GM23338 (cell line): ENCODE data around the gene CLASP2. TPM values are rescaled to one million over a fixed set of nuclear protein-coding genes. Genes with fewer than 3 reads are reported as not detected.

Experiments
- ATAC-seq: fragments of 200-7000 bp; cut with Tn5 transposase; 3 replicates; pipeline ENCODE4 v1.9.1; 2020
- DNase-seq: peaks from one replicate; pipeline ENCODE4 v3.0.0-alpha.2; 2015; ENCODE audit warnings: low spot score
- H2AFZ ChIP-seq: fragments of 200-600 bp; sonication (generic); 2 replicates; pipeline ENCODE4 v1.8.0; 2016; ENCODE audit warnings: antibody characterized with exemption, mild to moderate bottlenecking, moderate library complexity
- H3F3A ChIP-seq: fragments of 200-600 bp; sonication (generic); replicated peaks from 2 replicates; pipeline ENCODE4 v1.8.0; 2017; ENCODE audit warnings: antibody characterized with exemption, mixed run types, low read depth
- H3K27ac ChIP-seq: fragments of 200-600 bp; sonication (generic); 2 replicates; pipeline ENCODE4 v1.6.1; 2016; ENCODE audit warnings: low read depth
- H3K27me3 ChIP-seq: fragments of 200-600 bp; sonication (generic); 2 replicates; pipeline ENCODE4 v1.8.0; 2016; ENCODE audit warnings: mild to moderate bottlenecking, mixed run types, moderate library complexity; ENCODE audit not compliant: insufficient read depth
- H3K36me3 ChIP-seq: fragments of 200-600 bp; sonication (generic); 2 replicates; pipeline ENCODE4 v1.8.0; 2016; ENCODE audit warnings: mild to moderate bottlenecking; ENCODE audit not compliant: insufficient read depth
- H3K4me1 ChIP-seq: fragments of 200-600 bp; sonication (generic); 2 replicates; pipeline ENCODE4 v1.8.0; 2016; ENCODE audit warnings: mild to moderate bottlenecking, moderate library complexity; ENCODE audit not compliant: insufficient read depth
- H3K4me2 ChIP-seq: fragments of 200-600 bp; sonication (generic); 2 replicates; pipeline ENCODE4 v1.7.1; 2017; ENCODE audit warnings: mixed run types
- H3K4me3 ChIP-seq: fragments of 200-600 bp; sonication (generic); 2 replicates; pipeline ENCODE4 v1.6.1; 2016; ENCODE audit warnings: mixed run types
- H3K79me2 ChIP-seq: fragments of 200-600 bp; sonication (generic); replicated peaks from 2 replicates; pipeline ENCODE4 v1.8.0; 2017; ENCODE audit warnings: mild to moderate bottlenecking; ENCODE audit not compliant: insufficient read depth
- H3K9me2 ChIP-seq: fragments of 200-600 bp; sonication (generic); 2 replicates; pipeline ENCODE4 v1.8.0; 2017; ENCODE audit not compliant: insufficient read depth
- H4K20me1 ChIP-seq: fragments of 200-600 bp; sonication (generic); replicated peaks from 2 replicates; pipeline ENCODE4 v1.8.0; 2017; ENCODE audit warnings: mild to moderate bottlenecking; ENCODE audit not compliant: insufficient read depth
- H3K27ac Mint-ChIP-seq: 2 replicates; pipeline ENCODE4 v1.8.0; 2020; ENCODE audit warnings: inconsistent platforms, mild to moderate bottlenecking, moderate library complexity, mixed read lengths
- H3K27me3 Mint-ChIP-seq: 3 replicates; pipeline ENCODE4 v1.8.0; 2022; ENCODE audit warnings: low read depth, mild to moderate bottlenecking, moderate library complexity, mixed read lengths, inconsistent platforms; ENCODE audit not compliant: insufficient read depth, poor library complexity
- H3K36me3 Mint-ChIP-seq: 3 replicates; pipeline ENCODE4 v1.8.0; 2021; ENCODE audit warnings: low read depth, mild to moderate bottlenecking, inconsistent platforms, moderate library complexity, mixed read lengths
- H3K4me1 Mint-ChIP-seq: 3 replicates; pipeline ENCODE4 v1.8.0; 2020; ENCODE audit warnings: mild to moderate bottlenecking, inconsistent platforms, mixed read lengths
- H3K4me3 Mint-ChIP-seq: 3 replicates; pipeline ENCODE4 v1.8.0; 2021; ENCODE audit warnings: moderate library complexity, mild to moderate bottlenecking, inconsistent platforms, mixed read lengths
- H3K9me3 Mint-ChIP-seq: 3 replicates; pipeline ENCODE4 v1.8.0; 2020; ENCODE audit warnings: moderate library complexity, mild to moderate bottlenecking, inconsistent platforms, mixed read lengths
- EZH2 ChIP-seq: fragments of 200-600 bp; sonication (generic); IDR thresholded peaks from one replicate; pipeline ENCODE4 v1.8.0; 2017; ENCODE audit warnings: antibody characterized with exemption, mild to moderate bottlenecking, low read depth; ENCODE audit not compliant: unreplicated experiment
- JUNB ChIP-seq: IDR thresholded peaks from one replicate; pipeline ENCODE4 v1.6.1; 2016; ENCODE audit warnings: antibody characterized with exemption; ENCODE audit not compliant: unreplicated experiment
- NANOG ChIP-seq: IDR thresholded peaks from 2 replicates; pipeline ENCODE4 v1.6.1; 2016; ENCODE audit warnings: antibody characterized with exemption, borderline replicate concordance
- POLR2AphosphoS5 ChIP-seq: IDR thresholded peaks from 2 replicates; pipeline ENCODE4 v1.6.1; 2016; ENCODE audit warnings: antibody characterized with exemption, low read depth
- REST ChIP-seq: IDR thresholded peaks from one replicate; pipeline ENCODE4 v1.6.1; 2018; ENCODE audit warnings: antibody characterized with exemption; ENCODE audit not compliant: unreplicated experiment
- STAT1 ChIP-seq: IDR thresholded peaks from one replicate; pipeline ENCODE4 v1.6.1; 2016; ENCODE audit warnings: antibody characterized with exemption; ENCODE audit not compliant: unreplicated experiment
- polyA plus RNA-seq: library from polyadenylated mRNA; unstranded; fragments of >200 nt; fragmentation: Nextera tagmentation; extraction: Ambion mirVana; gene quantifications from 2 replicates; pipeline ENCODE4 v1.2.1, GENCODE V29; 2016
- total RNA-seq: library from RNA; depleted of rRNA; stranded (reverse); fragments of >200 nt; shearing (Covaris generic); gene quantifications from 2 replicates; pipeline ENCODE4 v1.2.3, GENCODE V29; 2014
- TF ChIP-seq, protein P1 (sequence below): fragments of 250-450 bp; sonication (Bioruptor Pico); IDR thresholded peaks from 2 replicates; pipeline ENCODE4 v1.5.0; 2020; ENCODE audit warnings: mild to moderate bottlenecking, moderate library complexity
- TF ChIP-seq, protein P2 (sequence below), 2 experiments: fragments of 200-600 bp in 1 of 2; sonication (generic) in 1 of 2; conservative IDR thresholded peaks; 2 replicates each; pipeline versions ENCODE4 v1.5.1 to v1.6.1; 2016 to 2017; ENCODE audit warnings: antibody characterized with exemption in 2 of 2, low read depth in 2 of 2, mild to moderate bottlenecking in 2 of 2, moderate library complexity in 1 of 2

CLASP2 gene
- total and polyA plus RNA-seq, 2 experiments from 2014 or later, result 12.8 to 74.6 TPM

- TF ChIP-seq, protein P1, sequence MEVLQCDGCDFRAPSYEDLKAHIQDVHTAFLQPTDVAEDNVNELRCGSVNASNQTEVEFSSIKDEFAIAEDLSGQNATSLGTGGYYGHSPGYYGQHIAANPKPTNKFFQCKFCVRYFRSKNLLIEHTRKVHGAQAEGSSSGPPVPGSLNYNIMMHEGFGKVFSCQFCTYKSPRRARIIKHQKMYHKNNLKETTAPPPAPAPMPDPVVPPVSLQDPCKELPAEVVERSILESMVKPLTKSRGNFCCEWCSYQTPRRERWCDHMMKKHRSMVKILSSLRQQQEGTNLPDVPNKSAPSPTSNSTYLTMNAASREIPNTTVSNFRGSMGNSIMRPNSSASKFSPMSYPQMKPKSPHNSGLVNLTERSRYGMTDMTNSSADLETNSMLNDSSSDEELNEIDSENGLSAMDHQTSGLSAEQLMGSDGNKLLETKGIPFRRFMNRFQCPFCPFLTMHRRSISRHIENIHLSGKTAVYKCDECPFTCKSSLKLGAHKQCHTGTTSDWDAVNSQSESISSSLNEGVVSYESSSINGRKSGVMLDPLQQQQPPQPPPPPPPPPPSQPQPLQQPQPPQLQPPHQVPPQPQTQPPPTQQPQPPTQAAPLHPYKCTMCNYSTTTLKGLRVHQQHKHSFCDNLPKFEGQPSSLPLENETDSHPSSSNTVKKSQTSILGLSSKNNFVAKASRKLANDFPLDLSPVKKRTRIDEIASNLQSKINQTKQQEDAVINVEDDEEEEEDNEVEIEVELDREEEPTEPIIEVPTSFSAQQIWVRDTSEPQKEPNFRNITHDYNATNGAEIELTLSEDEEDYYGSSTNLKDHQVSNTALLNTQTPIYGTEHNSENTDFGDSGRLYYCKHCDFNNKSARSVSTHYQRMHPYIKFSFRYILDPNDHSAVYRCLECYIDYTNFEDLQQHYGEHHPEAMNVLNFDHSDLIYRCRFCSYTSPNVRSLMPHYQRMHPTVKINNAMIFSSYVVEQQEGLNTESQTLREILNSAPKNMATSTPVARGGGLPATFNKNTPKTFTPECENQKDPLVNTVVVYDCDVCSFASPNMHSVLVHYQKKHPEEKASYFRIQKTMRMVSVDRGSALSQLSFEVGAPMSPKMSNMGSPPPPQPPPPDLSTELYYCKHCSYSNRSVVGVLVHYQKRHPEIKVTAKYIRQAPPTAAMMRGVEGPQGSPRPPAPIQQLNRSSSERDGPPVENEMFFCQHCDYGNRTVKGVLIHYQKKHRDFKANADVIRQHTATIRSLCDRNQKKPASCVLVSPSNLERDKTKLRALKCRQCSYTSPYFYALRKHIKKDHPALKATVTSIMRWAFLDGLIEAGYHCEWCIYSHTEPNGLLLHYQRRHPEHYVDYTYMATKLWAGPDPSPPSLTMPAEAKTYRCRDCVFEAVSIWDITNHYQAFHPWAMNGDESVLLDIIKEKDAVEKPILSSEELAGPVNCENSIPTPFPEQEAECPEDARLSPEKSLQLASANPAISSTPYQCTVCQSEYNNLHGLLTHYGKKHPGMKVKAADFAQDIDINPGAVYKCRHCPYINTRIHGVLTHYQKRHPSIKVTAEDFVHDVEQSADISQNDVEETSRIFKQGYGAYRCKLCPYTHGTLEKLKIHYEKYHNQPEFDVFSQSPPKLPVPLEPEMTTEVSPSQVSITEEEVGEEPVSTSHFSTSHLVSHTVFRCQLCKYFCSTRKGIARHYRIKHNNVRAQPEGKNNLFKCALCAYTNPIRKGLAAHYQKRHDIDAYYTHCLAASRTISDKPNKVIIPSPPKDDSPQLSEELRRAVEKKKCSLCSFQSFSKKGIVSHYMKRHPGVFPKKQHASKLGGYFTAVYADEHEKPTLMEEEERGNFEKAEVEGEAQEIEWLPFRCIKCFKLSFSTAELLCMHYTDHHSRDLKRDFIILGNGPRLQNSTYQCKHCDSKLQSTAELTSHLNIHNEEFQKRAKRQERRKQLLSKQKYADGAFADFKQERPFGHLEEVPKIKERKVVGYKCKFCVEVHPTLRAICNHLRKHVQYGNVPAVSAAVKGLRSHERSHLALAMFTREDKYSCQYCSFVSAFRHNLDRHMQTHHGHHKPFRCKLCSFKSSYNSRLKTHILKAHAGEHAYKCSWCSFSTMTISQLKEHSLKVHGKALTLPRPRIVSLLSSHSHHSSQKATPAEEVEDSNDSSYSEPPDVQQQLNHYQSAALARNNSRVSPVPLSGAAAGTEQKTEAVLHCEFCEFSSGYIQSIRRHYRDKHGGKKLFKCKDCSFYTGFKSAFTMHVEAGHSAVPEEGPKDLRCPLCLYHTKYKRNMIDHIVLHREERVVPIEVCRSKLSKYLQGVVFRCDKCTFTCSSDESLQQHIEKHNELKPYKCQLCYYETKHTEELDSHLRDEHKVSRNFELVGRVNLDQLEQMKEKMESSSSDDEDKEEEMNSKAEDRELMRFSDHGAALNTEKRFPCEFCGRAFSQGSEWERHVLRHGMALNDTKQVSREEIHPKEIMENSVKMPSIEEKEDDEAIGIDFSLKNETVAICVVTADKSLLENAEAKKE, result no peak
- TF ChIP-seq NANOG (no peak), JUNB (no peak), EZH2 (no peak), STAT1 (no peak), POLR2AphosphoS5 (no peak)
- TF ChIP-seq, protein P2, sequence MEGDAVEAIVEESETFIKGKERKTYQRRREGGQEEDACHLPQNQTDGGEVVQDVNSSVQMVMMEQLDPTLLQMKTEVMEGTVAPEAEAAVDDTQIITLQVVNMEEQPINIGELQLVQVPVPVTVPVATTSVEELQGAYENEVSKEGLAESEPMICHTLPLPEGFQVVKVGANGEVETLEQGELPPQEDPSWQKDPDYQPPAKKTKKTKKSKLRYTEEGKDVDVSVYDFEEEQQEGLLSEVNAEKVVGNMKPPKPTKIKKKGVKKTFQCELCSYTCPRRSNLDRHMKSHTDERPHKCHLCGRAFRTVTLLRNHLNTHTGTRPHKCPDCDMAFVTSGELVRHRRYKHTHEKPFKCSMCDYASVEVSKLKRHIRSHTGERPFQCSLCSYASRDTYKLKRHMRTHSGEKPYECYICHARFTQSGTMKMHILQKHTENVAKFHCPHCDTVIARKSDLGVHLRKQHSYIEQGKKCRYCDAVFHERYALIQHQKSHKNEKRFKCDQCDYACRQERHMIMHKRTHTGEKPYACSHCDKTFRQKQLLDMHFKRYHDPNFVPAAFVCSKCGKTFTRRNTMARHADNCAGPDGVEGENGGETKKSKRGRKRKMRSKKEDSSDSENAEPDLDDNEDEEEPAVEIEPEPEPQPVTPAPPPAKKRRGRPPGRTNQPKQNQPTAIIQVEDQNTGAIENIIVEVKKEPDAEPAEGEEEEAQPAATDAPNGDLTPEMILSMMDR (conservative IDR thresholded peaks at IDR 0.05; ENCODE audit: low read depth in 2 of 2), result no peak
Observed at GRCh38 chr3:33699275-33699674, 18.8 kb downstream of the CLASP2 start (continued).

GRCh38 chr3:33694944-33695343, 23.1 kb downstream of the CLASP2 start:
- Mint-ChIP-seq H3K36me3 (peaks cover 18% of the 10 kb centered on the region; the same call in 2 of the 3 replicates), H3K4me1 (no peaks in the 10 kb centered on the region; the same call in 2 of the 3 replicates), H3K27me3 (no peaks in the 10 kb centered on the region), H3K4me3 (no peak overlapping the region), H3K27ac (no peak overlapping the region), H3K9me3 (peaks cover 6% of the 10 kb centered on the region; the same call in 2 of the 3 replicates)
- Histone ChIP-seq H3K4me1 (no peaks in the 10 kb centered on the region), H2AFZ (no peak overlapping the region), H3K27me3 (no peaks in the 10 kb centered on the region), H3F3A (no peaks in the 10 kb centered on the region), H3K9me2 (no peaks in the 10 kb centered on the region), H4K20me1 (peaks cover 3% of the 10 kb centered on the region), H3K27ac (no peak overlapping the region), H3K4me2 (no peak overlapping the region), H3K36me3 (peaks cover 6% of the 10 kb centered on the region; the same call in 1 of the 2 replicates), H3K79me2 (peaks cover 49% of the 10 kb centered on the region), H3K4me3 (no peak overlapping the region)
- no peak for DNase-seq
- ATAC-seq, result no peak
- TF ChIP-seq REST, result no peak
- no peak for TF ChIP-seq EZH2
